AG04450 (cell line): ENCODE results near the gene PPIA. TPM values are rescaled to one million over a fixed set of nuclear protein-coding genes. Genes with fewer than 3 reads are reported as not detected.

Source experiments
- CTCF ChIA-PET: fragments of 300-600, 350-600 bp; formaldehyde crosslinking; extraction: SDS; loops from one replicate; lab custom pipeline; 2022; ENCODE audit warnings: antibody characterized with exemption, inconsistent platforms; lab: Charles Lee
- POLR2A ChIA-PET: fragments of 350-600 bp; formaldehyde crosslinking; extraction: SDS; loops from one replicate; lab custom pipeline; 2021; ENCODE audit warnings: antibody characterized with exemption, inconsistent platforms; lab: Yijun Ruan, JAX
- DNase-seq: peaks from one replicate; pipeline ENCODE4 v3.0.0-alpha.2; 2011; ENCODE audit warnings: low read depth, low spot score
- H3K27ac ChIP-seq: one replicate; pipeline ENCODE4 v1.5.1; 2012; ENCODE audit warnings: low read depth, low read length, control low read depth
- H3K27me3 ChIP-seq: one replicate; pipeline ENCODE4 v1.6.0; 2012; ENCODE audit warnings: low read length; ENCODE audit not compliant: control insufficient read depth, insufficient read depth
- H3K4me3 ChIP-seq: 2 replicates; pipeline ENCODE4 v1.5.1; 2011; ENCODE audit warnings: mild to moderate bottlenecking, low read depth, low read length, control low read depth
- H3K9me3 ChIP-seq: 2 replicates; pipeline ENCODE4 v1.5.1; 2012; ENCODE audit warnings: low read length; ENCODE audit not compliant: control insufficient read depth, insufficient read depth
- polyA plus RNA-seq: library from polyadenylated mRNA; depleted of rRNA; stranded (reverse); fragments of >200 nt; gene quantifications from 2 replicates; pipeline ENCODE4 v1.2.3, GENCODE V29; 2011
- TF ChIP-seq, protein P1 (sequence below): IDR thresholded peaks from 2 replicates; pipeline ENCODE4 v1.5.1; 2011; ENCODE audit warnings: low read depth, low read length, control low read depth, inconsistent platforms

Gene PPIA
- polyA plus RNA-seq, 1 experiment = 5,100 TPM

DNA sequence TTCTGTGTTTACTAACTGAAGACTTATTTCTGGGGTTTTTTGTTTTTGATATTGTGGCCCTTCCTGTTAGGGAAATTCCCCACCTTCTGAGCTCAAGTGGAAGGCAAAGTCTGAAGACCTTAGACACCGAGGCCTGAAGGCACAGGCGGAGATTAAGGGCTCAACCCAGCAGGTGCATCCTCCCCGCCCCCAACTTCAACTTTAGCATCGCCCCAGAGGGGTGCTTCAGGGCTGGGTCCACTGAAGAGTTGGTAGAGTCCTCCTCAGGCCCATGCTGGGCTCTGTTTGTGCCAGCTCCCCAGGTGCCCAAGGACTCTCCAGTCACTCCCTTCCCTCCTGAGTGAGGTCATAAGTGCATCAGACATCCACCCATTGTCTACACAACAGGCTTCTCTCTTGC lies 9.4 kb upstream of the PPIA start:
- TF ChIP-seq, protein P1, sequence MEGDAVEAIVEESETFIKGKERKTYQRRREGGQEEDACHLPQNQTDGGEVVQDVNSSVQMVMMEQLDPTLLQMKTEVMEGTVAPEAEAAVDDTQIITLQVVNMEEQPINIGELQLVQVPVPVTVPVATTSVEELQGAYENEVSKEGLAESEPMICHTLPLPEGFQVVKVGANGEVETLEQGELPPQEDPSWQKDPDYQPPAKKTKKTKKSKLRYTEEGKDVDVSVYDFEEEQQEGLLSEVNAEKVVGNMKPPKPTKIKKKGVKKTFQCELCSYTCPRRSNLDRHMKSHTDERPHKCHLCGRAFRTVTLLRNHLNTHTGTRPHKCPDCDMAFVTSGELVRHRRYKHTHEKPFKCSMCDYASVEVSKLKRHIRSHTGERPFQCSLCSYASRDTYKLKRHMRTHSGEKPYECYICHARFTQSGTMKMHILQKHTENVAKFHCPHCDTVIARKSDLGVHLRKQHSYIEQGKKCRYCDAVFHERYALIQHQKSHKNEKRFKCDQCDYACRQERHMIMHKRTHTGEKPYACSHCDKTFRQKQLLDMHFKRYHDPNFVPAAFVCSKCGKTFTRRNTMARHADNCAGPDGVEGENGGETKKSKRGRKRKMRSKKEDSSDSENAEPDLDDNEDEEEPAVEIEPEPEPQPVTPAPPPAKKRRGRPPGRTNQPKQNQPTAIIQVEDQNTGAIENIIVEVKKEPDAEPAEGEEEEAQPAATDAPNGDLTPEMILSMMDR = no peak
- DNase-seq = no peak
- Histone ChIP-seq H3K27me3 (peaks cover 5% of the 10 kb centered on the region), H3K9me3 (peaks cover 13% of the 10 kb centered on the region), H3K4me3 (no peak overlapping the region), H3K27ac (no peak overlapping the region)
- CTCF ChIA-PET = no interaction called here
- POLR2A ChIA-PET = no interaction called here

DNA sequence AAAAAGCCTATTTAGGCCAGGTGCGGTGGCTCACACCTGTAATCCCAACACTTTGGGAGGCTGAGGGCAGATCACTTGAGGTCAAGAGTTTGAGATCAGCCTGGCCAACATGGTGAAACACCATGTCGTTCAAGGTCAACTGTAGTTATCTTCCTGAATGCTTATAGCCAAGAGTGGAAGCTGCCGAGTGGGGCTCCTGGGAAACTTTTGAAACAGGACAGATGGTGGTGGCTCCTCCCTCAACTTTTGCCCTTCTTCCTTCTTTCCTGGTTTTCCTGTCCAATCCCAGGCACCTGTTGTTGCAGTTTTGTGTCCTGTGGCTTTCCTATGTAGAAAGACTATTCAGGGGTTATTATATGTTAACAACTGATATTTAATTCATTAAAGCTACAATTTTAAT lies 8.7 kb upstream of the PPIA start:
- ChIA-PET CTCF (no interaction called here), POLR2A (no interaction called here)

DNA sequence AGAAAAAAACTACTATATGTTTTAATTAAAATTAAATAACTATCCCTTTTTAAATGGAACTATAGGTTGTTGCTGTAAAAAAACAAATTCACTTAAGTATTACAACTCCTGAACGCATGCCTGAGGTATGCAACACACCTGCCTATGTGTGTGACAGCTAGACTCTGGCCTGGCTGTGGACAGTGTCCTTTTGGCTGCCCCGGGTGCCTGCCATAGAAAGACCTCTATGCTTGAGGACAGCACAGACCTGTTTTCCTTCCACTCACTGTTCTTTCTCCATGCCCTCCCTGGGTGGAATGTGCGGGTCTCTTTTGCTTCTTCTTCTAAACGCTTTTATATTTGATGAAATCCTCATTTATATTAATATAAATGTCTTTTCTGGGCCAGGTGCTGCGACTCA lies 6.5 kb upstream of the PPIA start:
- ChIA-PET POLR2A (no interaction called here), CTCF (no interaction called here)
- no peak for DNase-seq
- H3K4me3 ChIP-seq = no peak overlapping the region
- H3K27ac ChIP-seq = no peak overlapping the region
- no peaks in the 10 kb centered on the region for H3K27me3 ChIP-seq
- H3K9me3 ChIP-seq = no peaks in the 10 kb centered on the region
- TF ChIP-seq, protein P1 = no peak

More for the DNA sequence above, 8.7 kb upstream of the PPIA start:
- Histone ChIP-seq H3K4me3 (no peak overlapping the region), H3K27ac (no peak overlapping the region), H3K27me3 (peaks cover 4% of the 10 kb centered on the region), H3K9me3 (peaks cover 11% of the 10 kb centered on the region)
- no peak for DNase-seq
- TF ChIP-seq, protein P1 = no peak

DNA sequence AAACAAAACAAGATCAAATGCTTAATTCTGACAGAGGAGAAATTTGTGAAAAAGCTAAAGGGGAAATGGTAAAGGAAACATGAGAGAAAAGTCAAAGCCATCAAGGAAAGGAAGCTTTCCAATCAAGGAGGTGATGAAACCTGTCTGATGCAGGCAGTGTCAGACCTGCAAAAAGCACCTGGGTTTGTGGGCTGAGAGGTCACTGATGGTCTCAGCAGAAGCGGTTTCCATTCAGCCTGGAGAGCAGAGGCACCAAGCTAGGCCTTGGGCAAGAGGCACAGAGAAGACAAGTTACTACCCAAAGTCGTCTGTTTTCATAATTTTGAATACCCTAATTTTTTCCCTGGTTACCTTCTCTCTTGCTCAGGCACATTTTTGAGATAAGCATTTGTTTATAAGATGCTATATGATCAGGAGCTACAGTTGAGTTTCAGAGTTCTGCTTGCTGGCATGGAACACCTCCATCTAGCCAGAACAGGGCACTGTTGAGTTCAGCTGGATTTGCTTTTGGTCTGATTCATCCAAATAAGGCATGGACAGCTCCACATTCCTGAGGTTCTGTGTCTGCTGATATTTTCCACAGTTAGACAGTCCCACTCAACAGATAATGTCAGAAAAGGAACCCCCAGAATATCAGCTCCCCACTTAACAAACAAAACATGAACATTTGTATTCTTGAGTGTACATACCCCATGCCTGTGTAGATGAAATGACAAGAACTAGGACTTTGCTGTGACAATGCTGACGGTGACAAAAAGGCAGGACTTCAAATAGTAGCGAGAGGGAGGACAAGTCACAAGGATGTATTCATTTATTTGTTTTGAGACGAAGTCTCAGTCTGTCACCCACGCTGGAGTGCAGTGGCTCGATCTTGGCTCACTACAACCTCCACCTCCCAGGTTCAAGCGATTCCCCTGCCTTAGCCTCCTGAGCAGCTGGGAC lies 4.9 kb upstream of the PPIA start:
- Histone ChIP-seq H3K4me3 (no peak overlapping the region), H3K9me3 (no peaks in the 10 kb centered on the region), H3K27ac (peak overlapping the region; percentile 11), H3K27me3 (no peaks in the 10 kb centered on the region)
- POLR2A ChIA-PET = interaction anchor here (0.6 to 1.5 kb wide), 5 partner anchors 11 to 972 kb away, joined by 3 to 8 read pairs (median 4); partner anchors contain the start of gene DDX56
- CTCF ChIA-PET = interaction anchor here (0.8 to 2.9 kb wide), 6 partner anchors 14 to 344 kb away, joined by 3 to 9 read pairs (median 4); no protein-coding TSS in a partner anchor
- TF ChIP-seq, protein P1 = peak; percentile 49
- peak; percentile 55 for DNase-seq

DNA sequence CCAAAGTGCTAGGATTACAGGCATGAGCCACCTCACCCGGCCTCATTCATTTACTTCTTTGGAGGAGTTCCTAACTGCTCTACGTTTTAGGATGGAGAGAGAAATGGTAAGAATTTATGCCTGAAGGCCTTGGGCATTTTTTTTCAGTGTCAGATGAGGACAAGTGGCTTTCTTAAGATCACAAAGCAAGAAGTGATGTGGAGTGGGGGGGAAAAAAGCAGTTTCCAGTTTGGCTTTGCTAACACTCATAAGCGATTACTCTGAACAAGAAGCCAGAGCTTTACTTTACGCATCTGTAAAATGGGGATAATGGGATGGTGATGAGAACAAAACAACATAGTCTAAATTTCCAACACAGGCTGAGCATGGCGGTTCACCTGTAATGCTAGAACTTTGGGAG lies 2.6 kb upstream of the PPIA start:
- no peak overlapping the region for H3K4me3 ChIP-seq
- H3K27ac ChIP-seq = no peak overlapping the region
- CTCF ChIA-PET = no interaction called here
- POLR2A ChIA-PET = no interaction called here
- no peaks in the 10 kb centered on the region for H3K9me3 ChIP-seq
- TF ChIP-seq, protein P1 = no peak
- DNase-seq = no peak
- no peaks in the 10 kb centered on the region for H3K27me3 ChIP-seq
